ENCODE measurements around the gene CC2D1A. TPM values are rescaled to one million over a fixed set of nuclear protein-coding genes. Genes with fewer than 3 reads are reported as not detected.

CC2D1A gene
- total RNA-seq, 4 donors from 2014 or later: 42.7 to 99.3 (median 56.0) TPM

GRCh38 chr19:13929340-13929739, 23.3 kb downstream of the CC2D1A start:
- 78 to 90% methylated on average over 8 to 10 of the region's 12 CpGs for WGBS, 2 donors
- Histone ChIP-seq H3K27ac (no peak overlapping the region), H3K36me3 (peaks cover 0 to 70% (median 5%) of the 10 kb centered on the region in 3 donors), H3K4me3 (no peak overlapping the region), H3K9me3 (no peaks in the 10 kb centered on the region), H3K4me1 (no peaks in the 10 kb centered on the region), H3K27me3 (peaks cover 0 to 1% of the 10 kb centered on the region in 2 donors)
- TF ChIP-seq POLR2A (IDR thresholded peaks at IDR 0.05) (no peak), EP300 (IDR thresholded peaks at IDR 0.05) (no peak), CTCF (IDR thresholded peaks at IDR 0.05) (no peak)
- DNase-seq (ENCODE audit: low spot score in 2 of 2): no peak

GRCh38 chr19:13929956-13930355, 24.0 kb downstream of the CC2D1A start:
- 86 to 90% methylated on average over 12 to 17 of the region's 17 CpGs for WGBS, 2 donors
- no peak overlapping the region for H3K27ac ChIP-seq
- DNase-seq (ENCODE audit: low spot score in 2 of 2): no peak
- H3K4me3 ChIP-seq: no peak overlapping the region
- H3K27me3 ChIP-seq: peaks cover 0 to 6% of the 10 kb centered on the region in 2 donors
- H3K36me3 ChIP-seq: peaks cover 0 to 64% (median 2%) of the 10 kb centered on the region in 3 donors
- H3K4me1 ChIP-seq: no peaks in the 10 kb centered on the region
- TF ChIP-seq CTCF (IDR thresholded peaks at IDR 0.05): no peak
- H3K9me3 ChIP-seq: no peaks in the 10 kb centered on the region

DNA sequence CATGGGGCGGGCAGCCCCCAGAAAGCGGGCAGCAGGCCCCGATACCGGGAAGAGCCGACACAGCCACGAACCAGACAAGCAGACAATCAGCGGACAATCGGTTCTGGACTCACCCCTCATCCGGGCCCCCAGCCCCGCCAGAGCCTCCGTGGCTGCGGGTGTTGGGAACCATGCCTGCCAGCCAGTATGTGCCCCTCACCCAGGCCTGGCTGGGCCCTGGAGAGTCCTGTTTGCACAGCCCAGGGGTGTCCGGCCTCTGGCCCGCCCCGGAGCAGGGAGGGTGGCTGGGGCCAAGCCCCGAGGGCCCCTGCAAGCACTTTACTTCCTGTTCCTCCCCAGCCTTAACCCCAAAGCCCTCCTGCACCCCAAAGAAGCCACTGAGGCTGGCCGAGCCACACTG, 24.4 kb downstream of the CC2D1A start:
- TF ChIP-seq EP300 (IDR thresholded peaks at IDR 0.05): no peak
- TF ChIP-seq POLR2A (IDR thresholded peaks at IDR 0.05): no peak
- TF ChIP-seq CTCF (IDR thresholded peaks at IDR 0.05): no peak
- peaks cover 0 to 60% (median 0%) of the 10 kb centered on the region in 3 donors for H3K36me3 ChIP-seq
- WGBS, 2 donors: 85 to 87% methylated on average over 11 to 12 of the region's 17 CpGs

DNA sequence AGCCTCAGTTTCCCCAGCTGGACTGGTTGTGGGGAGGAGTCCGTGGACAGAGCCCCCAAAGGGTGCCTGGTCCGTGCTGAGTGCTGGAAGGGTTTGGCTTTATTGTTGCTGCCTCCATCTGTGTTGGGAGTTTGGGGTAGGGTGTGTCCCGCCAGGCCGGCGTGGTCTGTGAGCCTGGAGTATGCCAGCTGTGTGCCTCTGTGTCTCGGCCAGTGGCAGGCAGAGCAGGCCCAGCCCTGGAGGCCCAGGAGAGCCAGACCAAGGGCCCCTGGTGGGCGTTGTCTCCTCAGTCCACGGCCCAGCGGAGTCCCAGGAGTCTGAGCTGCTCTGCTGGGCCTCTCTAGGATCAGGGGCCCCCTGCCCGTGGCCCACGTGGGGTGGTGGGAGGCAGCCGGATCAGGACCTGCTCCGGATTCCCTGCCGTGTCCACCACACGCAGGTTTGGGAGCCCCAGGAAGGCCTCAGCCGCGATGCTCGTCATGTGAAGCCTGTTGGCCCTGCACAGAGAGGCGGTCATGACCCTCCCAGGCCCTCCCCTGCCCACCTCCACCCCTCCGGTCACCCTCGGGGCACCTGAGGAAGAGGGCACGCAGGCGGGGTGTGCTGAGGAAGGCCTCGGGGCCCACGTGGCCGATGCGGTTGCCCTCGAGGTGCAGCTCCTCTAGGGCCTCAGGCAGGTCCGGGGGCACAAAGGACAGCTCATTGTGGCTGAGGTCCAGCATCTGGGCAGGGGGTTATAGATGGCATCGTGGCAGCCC, 25.6 kb downstream of the CC2D1A start:
- 76 to 80% methylated on average over 12 of the region's 30 CpGs for WGBS, 2 donors
- Histone ChIP-seq H3K27ac (no peak overlapping the region), H3K4me3 (no peak overlapping the region), H3K36me3 (peaks cover 0 to 51% (median 0%) of the 10 kb centered on the region in 3 donors), H3K27me3 (peaks cover 0 to 19% of the 10 kb centered on the region in 2 donors), H3K9me3 (no peaks in the 10 kb centered on the region), H3K4me1 (no peaks in the 10 kb centered on the region)
- no peak for TF ChIP-seq EP300 (IDR thresholded peaks at IDR 0.05)
- TF ChIP-seq CTCF (IDR thresholded peaks at IDR 0.05): no peak
- no peak for TF ChIP-seq POLR2A (IDR thresholded peaks at IDR 0.05)
- DNase-seq (ENCODE audit: low spot score in 2 of 2): no peak

More for the DNA sequence above, 24.4 kb downstream of the CC2D1A start:
- H3K27ac ChIP-seq: no peak overlapping the region
- no peak for DNase-seq (ENCODE audit: low spot score in 2 of 2)
- peaks cover 0 to 9% of the 10 kb centered on the region in 2 donors for H3K27me3 ChIP-seq
- H3K9me3 ChIP-seq: no peaks in the 10 kb centered on the region
- no peak overlapping the region for H3K4me3 ChIP-seq
- no peaks in the 10 kb centered on the region for H3K4me1 ChIP-seq

DNA sequence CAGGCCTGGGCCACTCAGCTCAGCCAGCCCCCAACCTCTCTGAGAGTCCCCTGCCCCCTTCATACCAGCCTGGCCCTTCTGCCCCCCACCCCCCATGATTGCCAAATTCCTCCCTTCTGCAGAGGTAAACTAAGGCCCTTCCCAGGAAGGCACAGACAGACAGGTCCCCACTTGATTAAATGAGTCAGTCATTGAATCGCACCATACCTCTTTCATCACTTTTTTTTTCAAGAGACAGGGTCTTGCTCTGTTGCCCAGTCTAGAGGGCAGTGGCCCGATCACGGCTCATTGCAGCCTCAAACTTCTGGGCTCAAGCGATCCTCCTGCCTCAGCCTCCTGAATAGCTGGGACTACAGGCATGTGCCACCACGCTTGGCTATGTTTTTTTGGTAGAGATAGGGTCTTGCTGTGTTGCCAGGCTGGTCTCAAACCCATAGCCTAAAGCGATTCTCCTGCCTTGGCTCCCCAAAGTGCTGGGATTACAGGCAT, 26.2 kb downstream of the CC2D1A start:
- H3K9me3 ChIP-seq: no peaks in the 10 kb centered on the region
- H3K27me3 ChIP-seq: peaks cover 0 to 19% of the 10 kb centered on the region in 2 donors
- H3K4me3 ChIP-seq: no peak overlapping the region
- no peak overlapping the region for H3K27ac ChIP-seq
- peaks cover 0 to 45% (median 0%) of the 10 kb centered on the region in 3 donors for H3K36me3 ChIP-seq
- TF ChIP-seq CTCF (IDR thresholded peaks at IDR 0.05): no peak
- no peak for TF ChIP-seq POLR2A (IDR thresholded peaks at IDR 0.05)
- TF ChIP-seq EP300 (IDR thresholded peaks at IDR 0.05): no peak
- no peaks in the 10 kb centered on the region for H3K4me1 ChIP-seq
- WGBS, 2 donors: 88 to 92% methylated on average over 6 of the region's 6 CpGs
- no peak for DNase-seq (ENCODE audit: low spot score in 2 of 2)

Data from tibial nerve (tissue), 4 donors.